Activated CD4-positive, alpha-beta T cell treated with anti-CD3 and anti-CD28 coated beads, Interleukin-2, amount 50 U/mL, for 1 hour (primary cell): ENCODE data around the gene DNAAF1.
"Not testable (repeated sequence)": the region's sequence is repeated elsewhere in the genome, so short reads cannot be mapped to it uniquely, and the experiment has no call there.

Experiments
- DNase-seq: peaks from one replicate; pipeline ENCODE4 v3.0.0-alpha.2; 2020

DNAAF1 gene

GRCh38 chr16:84144859-84145639 lies at the start of gene DNAAF1, which contains the start of gene HSDL1:
DNAAF1 (plus strand) TSS chr16:84145308; CDS start chr16:84145441, 133 bp downstream.
HSDL1 (minus strand) TSS chr16:84145177; CDS start chr16:84131321, 13,856 bp downstream.
- DNase-seq = peak; percentile 93

GRCh38 chr16:84095466-84095865 lies 49.6 kb upstream of the DNAAF1 start:
- no peak for DNase-seq

GRCh38 chr16:84096447-84097005 lies 48.6 kb upstream of the DNAAF1 start:
- no peak for DNase-seq

- DNase-seq = no peak
Measured at GRCh38 chr16:84098939-84099338, 46.2 kb upstream of the DNAAF1 start.

GRCh38 chr16:84103678-84104077 lies 41.4 kb upstream of the DNAAF1 start:
- DNase-seq = no peak

- no peak for DNase-seq
Measured at GRCh38 chr16:84104231-84104630, 40.9 kb upstream of the DNAAF1 start.

GRCh38 chr16:84105301-84105815 lies 39.8 kb upstream of the DNAAF1 start:
- no peak for DNase-seq

- DNase-seq = no peak
Measured at GRCh38 chr16:84105948-84106740, 39.0 kb upstream of the DNAAF1 start.

GRCh38 chr16:84107921-84108320 lies 37.2 kb upstream of the DNAAF1 start:
- no peak for DNase-seq

GRCh38 chr16:84109598-84110335 lies 35.3 kb upstream of the DNAAF1 start:
- no peak for DNase-seq

GRCh38 chr16:84110527-84110926 lies 34.6 kb upstream of the DNAAF1 start:
- no peak for DNase-seq

- no peak for DNase-seq
Measured at GRCh38 chr16:84111525-84111924, 33.6 kb upstream of the DNAAF1 start.

GRCh38 chr16:84111949-84112348 lies 33.2 kb upstream of the DNAAF1 start:
- DNase-seq = not testable (repeated sequence)

- DNase-seq = peak; percentile 59
Measured at GRCh38 chr16:84115919-84116719, 29.0 kb upstream of the DNAAF1 start.

GRCh38 chr16:84116720-84117493 lies 28.2 kb upstream of the DNAAF1 start, which contains the start of gene MBTPS1:
MBTPS1 (minus strand) TSS chr16:84116942; CDS start chr16:84101783, 15,159 bp downstream.
- peak; percentile 97 for DNase-seq

GRCh38 chr16:84117494-84117843 lies 27.6 kb upstream of the DNAAF1 start:
- peak; percentile 16 for DNase-seq

GRCh38 chr16:84118315-84118714 lies 26.8 kb upstream of the DNAAF1 start:
- not testable (repeated sequence) for DNase-seq

GRCh38 chr16:84119368-84119767 lies 25.7 kb upstream of the DNAAF1 start:
- no peak for DNase-seq

GRCh38 chr16:84120023-84120422 lies 25.1 kb upstream of the DNAAF1 start:
- DNase-seq = no peak

GRCh38 chr16:84121007-84121406 lies 24.1 kb upstream of the DNAAF1 start:
- no peak for DNase-seq
